ENCODE measurements around the gene CADM4.
A peak's percentile ranks its signal among the peaks of the same experiment; 100 is the strongest.

CADM4 gene

GRCh38 chr19:43623889-43624670 lies 15.6 kb downstream of the CADM4 start:
- Histone ChIP-seq H3K36me3 (ENCODE audit: control insufficient read depth, insufficient read depth, low read length) (no peaks in the 10 kb centered on the region), H3K4me3 (ENCODE audit: low read length) (no peak overlapping the region), H3K27ac (ENCODE audit: low read depth, low read length) (no peak overlapping the region)

GRCh38 chr19:43622956-43623355 lies 16.7 kb downstream of the CADM4 start:
- H3K4me3 ChIP-seq (ENCODE audit: low read length) = no peak overlapping the region
- no peaks in the 10 kb centered on the region for H3K36me3 ChIP-seq (ENCODE audit: control insufficient read depth, insufficient read depth, low read length)
- no peak overlapping the region for H3K9ac ChIP-seq (ENCODE audit: low read length)
- H3K4me1 ChIP-seq (ENCODE audit: control insufficient read depth, insufficient read depth, low read length) = peaks cover 8% of the 10 kb centered on the region
- H3K27me3 ChIP-seq (ENCODE audit: control insufficient read depth, insufficient read depth, low read length) = no peaks in the 10 kb centered on the region
- H3K27ac ChIP-seq (ENCODE audit: low read depth, low read length) = no peak overlapping the region

More at GRCh38 chr19:43623889-43624670, 15.6 kb downstream of the CADM4 start:
- Histone ChIP-seq H3K4me1 (ENCODE audit: control insufficient read depth, insufficient read depth, low read length) (peaks cover 4% of the 10 kb centered on the region), H3K9ac (ENCODE audit: low read length) (no peak overlapping the region), H3K27me3 (ENCODE audit: control insufficient read depth, insufficient read depth, low read length) (no peaks in the 10 kb centered on the region)

- H3K9ac ChIP-seq (ENCODE audit: low read length) = no peak overlapping the region
- H3K27ac ChIP-seq (ENCODE audit: low read depth, low read length) = no peak overlapping the region
- H3K36me3 ChIP-seq (ENCODE audit: control insufficient read depth, insufficient read depth, low read length) = no peaks in the 10 kb centered on the region
- peaks cover 8% of the 10 kb centered on the region for H3K4me1 ChIP-seq (ENCODE audit: control insufficient read depth, insufficient read depth, low read length)
- H3K4me3 ChIP-seq (ENCODE audit: low read length) = no peak overlapping the region
- H3K27me3 ChIP-seq (ENCODE audit: control insufficient read depth, insufficient read depth, low read length) = no peaks in the 10 kb centered on the region
These were observed 17.6 kb downstream of the CADM4 start for GRCh38 chr19:43622070-43622469.

GRCh38 chr19:43620061-43621001 lies 19.3 kb downstream of the CADM4 start:
- H3K9ac ChIP-seq (ENCODE audit: low read length) = peak overlapping the region; percentile 71
- peak overlapping the region; percentile 98 for H3K27ac ChIP-seq (ENCODE audit: low read depth, low read length)
- peak overlapping the region; percentile 78 for H3K4me3 ChIP-seq (ENCODE audit: low read length)
- no peaks in the 10 kb centered on the region for H3K36me3 ChIP-seq (ENCODE audit: control insufficient read depth, insufficient read depth, low read length)
- peaks cover 8% of the 10 kb centered on the region for H3K4me1 ChIP-seq (ENCODE audit: control insufficient read depth, insufficient read depth, low read length)
- no peaks in the 10 kb centered on the region for H3K27me3 ChIP-seq (ENCODE audit: control insufficient read depth, insufficient read depth, low read length)

- peaks cover 8% of the 10 kb centered on the region for H3K4me1 ChIP-seq (ENCODE audit: control insufficient read depth, insufficient read depth, low read length)
- no peaks in the 10 kb centered on the region for H3K27me3 ChIP-seq (ENCODE audit: control insufficient read depth, insufficient read depth, low read length)
- peak within 1 kb of the TSS; percentile 71 for H3K9ac ChIP-seq (ENCODE audit: low read length)
- H3K4me3 ChIP-seq (ENCODE audit: low read length) = peak within 1 kb of the TSS; percentile 78
- peak within 1 kb of the TSS; percentile 98 for H3K27ac ChIP-seq (ENCODE audit: low read depth, low read length)
- H3K36me3 ChIP-seq (ENCODE audit: control insufficient read depth, insufficient read depth, low read length) = no peaks in the 10 kb centered on the region
These were observed 20.2 kb downstream of the CADM4 start, which contains the start of gene ZNF428 for GRCh38 chr19:43619262-43620060. ZNF428 (minus strand) TSS chr19:43619629; CDS start chr19:43614304, 5,325 bp downstream.

- H3K4me3 ChIP-seq (ENCODE audit: low read length) = peak overlapping the region; percentile 78
- peaks cover 8% of the 10 kb centered on the region for H3K4me1 ChIP-seq (ENCODE audit: control insufficient read depth, insufficient read depth, low read length)
- H3K36me3 ChIP-seq (ENCODE audit: control insufficient read depth, insufficient read depth, low read length) = no peaks in the 10 kb centered on the region
- peak overlapping the region; percentile 98 for H3K27ac ChIP-seq (ENCODE audit: low read depth, low read length)
- peak overlapping the region; percentile 63 for H3K9ac ChIP-seq (ENCODE audit: low read length)
- H3K27me3 ChIP-seq (ENCODE audit: control insufficient read depth, insufficient read depth, low read length) = no peaks in the 10 kb centered on the region
These were observed 20.8 kb downstream of the CADM4 start for GRCh38 chr19:43618921-43619261.

GRCh38 chr19:43616954-43617353 lies 22.7 kb downstream of the CADM4 start:
- Histone ChIP-seq H3K27me3 (ENCODE audit: control insufficient read depth, insufficient read depth, low read length) (no peaks in the 10 kb centered on the region), H3K36me3 (ENCODE audit: control insufficient read depth, insufficient read depth, low read length) (peaks cover 7% of the 10 kb centered on the region), H3K4me3 (ENCODE audit: low read length) (no peak overlapping the region)

GRCh38 chr19:43616306-43616705 lies 23.3 kb downstream of the CADM4 start:
- H3K27me3 ChIP-seq (ENCODE audit: control insufficient read depth, insufficient read depth, low read length) = no peaks in the 10 kb centered on the region
- H3K27ac ChIP-seq (ENCODE audit: low read depth, low read length) = no peak overlapping the region
- no peak overlapping the region for H3K4me3 ChIP-seq (ENCODE audit: low read length)
- H3K9ac ChIP-seq (ENCODE audit: low read length) = no peak overlapping the region
- H3K36me3 ChIP-seq (ENCODE audit: control insufficient read depth, insufficient read depth, low read length) = peaks cover 7% of the 10 kb centered on the region
- H3K4me1 ChIP-seq (ENCODE audit: control insufficient read depth, insufficient read depth, low read length) = peaks cover 8% of the 10 kb centered on the region

More at GRCh38 chr19:43616954-43617353, 22.7 kb downstream of the CADM4 start:
- Histone ChIP-seq H3K27ac (ENCODE audit: low read depth, low read length) (no peak overlapping the region), H3K4me1 (ENCODE audit: control insufficient read depth, insufficient read depth, low read length) (peaks cover 8% of the 10 kb centered on the region), H3K9ac (ENCODE audit: low read length) (no peak overlapping the region)

GRCh38 chr19:43612374-43612773 lies 27.3 kb downstream of the CADM4 start:
- H3K36me3 ChIP-seq (ENCODE audit: control insufficient read depth, insufficient read depth, low read length) = peaks cover 7% of the 10 kb centered on the region
- no peak overlapping the region for H3K4me3 ChIP-seq (ENCODE audit: low read length)
- no peak overlapping the region for H3K9ac ChIP-seq (ENCODE audit: low read length)
- H3K27me3 ChIP-seq (ENCODE audit: control insufficient read depth, insufficient read depth, low read length) = no peaks in the 10 kb centered on the region
- no peak overlapping the region for H3K27ac ChIP-seq (ENCODE audit: low read depth, low read length)
- H3K4me1 ChIP-seq (ENCODE audit: control insufficient read depth, insufficient read depth, low read length) = no peaks in the 10 kb centered on the region

GRCh38 chr19:43611788-43612187 lies 27.9 kb downstream of the CADM4 start, which contains the start of gene SRRM5:
SRRM5 (plus strand) TSS chr19:43612088; CDS start chr19:43612122, 34 bp downstream.
- Histone ChIP-seq H3K9ac (ENCODE audit: low read length) (no peak within 1 kb of the TSS), H3K27me3 (ENCODE audit: control insufficient read depth, insufficient read depth, low read length) (no peaks in the 10 kb centered on the region), H3K4me1 (ENCODE audit: control insufficient read depth, insufficient read depth, low read length) (no peaks in the 10 kb centered on the region), H3K4me3 (ENCODE audit: low read length) (no peak within 1 kb of the TSS), H3K36me3 (ENCODE audit: control insufficient read depth, insufficient read depth, low read length) (peaks cover 10% of the 10 kb centered on the region), H3K27ac (ENCODE audit: low read depth, low read length) (no peak within 1 kb of the TSS)

GRCh38 chr19:43610493-43610892 lies 29.2 kb downstream of the CADM4 start:
- Histone ChIP-seq H3K27ac (ENCODE audit: low read depth, low read length) (no peak overlapping the region), H3K9ac (ENCODE audit: low read length) (no peak overlapping the region), H3K36me3 (ENCODE audit: control insufficient read depth, insufficient read depth, low read length) (peaks cover 11% of the 10 kb centered on the region)

GRCh38 chr19:43609872-43610271 lies 29.8 kb downstream of the CADM4 start:
- H3K36me3 ChIP-seq (ENCODE audit: control insufficient read depth, insufficient read depth, low read length) = peaks cover 11% of the 10 kb centered on the region
- H3K4me3 ChIP-seq (ENCODE audit: low read length) = no peak overlapping the region
- H3K27ac ChIP-seq (ENCODE audit: low read depth, low read length) = no peak overlapping the region
- no peaks in the 10 kb centered on the region for H3K4me1 ChIP-seq (ENCODE audit: control insufficient read depth, insufficient read depth, low read length)
- H3K9ac ChIP-seq (ENCODE audit: low read length) = no peak overlapping the region
- no peaks in the 10 kb centered on the region for H3K27me3 ChIP-seq (ENCODE audit: control insufficient read depth, insufficient read depth, low read length)

More at GRCh38 chr19:43610493-43610892, 29.2 kb downstream of the CADM4 start:
- Histone ChIP-seq H3K4me1 (ENCODE audit: control insufficient read depth, insufficient read depth, low read length) (no peaks in the 10 kb centered on the region), H3K27me3 (ENCODE audit: control insufficient read depth, insufficient read depth, low read length) (no peaks in the 10 kb centered on the region), H3K4me3 (ENCODE audit: low read length) (no peak overlapping the region)
